Gastroesophageal sphincter (tissue), 3 donors: ENCODE measurements around the gene MYPOP.
A peak's percentile ranks its signal among the peaks of the same experiment; 100 is the strongest.

ENCODE experiments used
- EP300 ChIP-seq: sonication (generic); formaldehyde crosslinking; IDR thresholded peaks from one replicate; pipeline ENCODE4 v1.6.1; 2017; ENCODE audit warnings: antibody characterized with exemption, mild to moderate bottlenecking
- TF ChIP-seq, protein P1 (sequence below), 4 experiments: fragments of 200-600 bp in 2 of 4; fragments of 450-650 bp in 2 of 4; sonication (generic) in 1 of 4; IDR thresholded peaks; one replicate each; pipeline ENCODE4 v1.5.1; 2017 to 2019; ENCODE audit warnings: antibody characterized with exemption in 4 of 4, mild to moderate bottlenecking in 2 of 4, moderate library complexity in 2 of 4

DNA sequence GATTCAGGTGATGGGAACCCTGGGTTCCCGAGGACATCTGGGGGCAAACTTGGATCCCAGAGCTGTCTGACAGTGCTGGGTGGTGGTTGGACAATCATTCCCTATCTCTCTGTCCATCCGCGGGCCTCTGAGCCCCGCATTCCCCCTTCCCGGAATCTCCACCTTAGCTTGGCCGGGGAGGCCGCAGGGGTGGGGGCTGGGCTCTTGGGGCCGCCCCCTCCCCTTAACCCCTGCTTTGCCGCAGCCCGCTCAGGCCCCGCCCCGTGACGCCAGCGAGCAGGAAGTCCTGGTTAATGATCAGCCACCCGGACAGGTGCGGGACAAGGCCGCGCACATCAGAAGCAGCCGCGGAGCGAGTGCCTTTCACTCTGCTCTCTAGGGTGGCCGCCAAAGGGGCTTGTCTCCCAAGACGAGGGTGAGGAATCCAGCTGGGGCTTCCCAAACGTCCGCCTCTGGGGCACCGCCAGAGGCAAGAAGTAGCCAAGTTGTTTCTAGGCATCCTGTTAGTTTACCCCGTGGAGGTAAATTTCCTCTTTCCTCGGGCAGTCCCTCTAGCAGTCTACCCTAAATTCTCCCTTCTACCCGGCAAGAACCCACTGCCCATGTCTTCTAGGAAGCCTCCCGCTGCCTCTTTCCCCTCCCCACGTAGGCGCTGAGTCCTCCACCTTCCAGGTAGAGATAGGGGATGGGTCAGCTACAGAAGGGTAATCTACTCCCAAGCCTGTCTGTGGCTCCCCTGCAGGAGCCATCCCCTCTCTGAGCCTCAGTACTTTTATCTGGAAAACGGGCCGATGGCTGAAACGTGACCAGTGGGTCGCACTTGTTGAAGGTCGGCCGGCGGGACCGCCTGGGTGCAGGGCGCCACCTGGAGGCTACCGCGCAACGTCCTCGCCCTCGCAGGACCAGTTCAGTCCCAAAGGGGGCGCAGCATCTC, 19.5 kb downstream of the MYPOP start:
- TF ChIP-seq, protein P1, sequence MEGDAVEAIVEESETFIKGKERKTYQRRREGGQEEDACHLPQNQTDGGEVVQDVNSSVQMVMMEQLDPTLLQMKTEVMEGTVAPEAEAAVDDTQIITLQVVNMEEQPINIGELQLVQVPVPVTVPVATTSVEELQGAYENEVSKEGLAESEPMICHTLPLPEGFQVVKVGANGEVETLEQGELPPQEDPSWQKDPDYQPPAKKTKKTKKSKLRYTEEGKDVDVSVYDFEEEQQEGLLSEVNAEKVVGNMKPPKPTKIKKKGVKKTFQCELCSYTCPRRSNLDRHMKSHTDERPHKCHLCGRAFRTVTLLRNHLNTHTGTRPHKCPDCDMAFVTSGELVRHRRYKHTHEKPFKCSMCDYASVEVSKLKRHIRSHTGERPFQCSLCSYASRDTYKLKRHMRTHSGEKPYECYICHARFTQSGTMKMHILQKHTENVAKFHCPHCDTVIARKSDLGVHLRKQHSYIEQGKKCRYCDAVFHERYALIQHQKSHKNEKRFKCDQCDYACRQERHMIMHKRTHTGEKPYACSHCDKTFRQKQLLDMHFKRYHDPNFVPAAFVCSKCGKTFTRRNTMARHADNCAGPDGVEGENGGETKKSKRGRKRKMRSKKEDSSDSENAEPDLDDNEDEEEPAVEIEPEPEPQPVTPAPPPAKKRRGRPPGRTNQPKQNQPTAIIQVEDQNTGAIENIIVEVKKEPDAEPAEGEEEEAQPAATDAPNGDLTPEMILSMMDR (IDR thresholded peaks at IDR 0.05), result peak in 3 of 4 experiments; percentile 85 to 92 (median 88)
- TF ChIP-seq EP300, result no peak
